Occipital lobe (tissue), 2 donors: ENCODE data around the gene GOLT1B. TPM values are rescaled to one million over a fixed set of nuclear protein-coding genes. Genes with fewer than 3 reads are reported as not detected.

Experiments
- DNase-seq: peaks from one replicate; lab custom pipeline; 2025; lab: John Stamatoyannopoulos, UW
- total RNA-seq: library from RNA; depleted of rRNA; stranded (reverse); fragments of >200 nt; gene quantifications from one replicate; pipeline ENCODE4 v1.2.3, GENCODE V29; 2014

Gene GOLT1B
- total RNA-seq, 1 donor from 2014 or later: 48.7 TPM

DNA sequence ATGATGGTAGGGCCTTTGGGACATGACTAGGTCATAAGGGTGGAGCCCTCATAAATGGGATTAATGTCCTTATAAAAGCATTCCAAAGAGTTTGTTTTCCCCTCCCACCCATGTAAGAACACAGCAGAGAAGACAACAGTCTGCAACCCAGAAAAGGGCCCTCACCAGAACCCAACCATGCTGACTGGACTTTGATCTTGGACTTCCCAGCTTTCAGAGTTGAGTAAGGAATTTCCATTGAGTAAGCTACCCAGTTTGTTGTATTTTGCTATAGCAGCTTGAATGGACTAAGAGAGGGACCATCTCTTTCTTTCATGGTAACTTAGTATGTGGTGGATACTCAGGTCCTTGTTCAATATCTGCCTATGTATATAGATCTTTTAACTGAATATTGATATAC, 21.6 kb downstream of the GOLT1B start:
- no peak for DNase-seq

DNA sequence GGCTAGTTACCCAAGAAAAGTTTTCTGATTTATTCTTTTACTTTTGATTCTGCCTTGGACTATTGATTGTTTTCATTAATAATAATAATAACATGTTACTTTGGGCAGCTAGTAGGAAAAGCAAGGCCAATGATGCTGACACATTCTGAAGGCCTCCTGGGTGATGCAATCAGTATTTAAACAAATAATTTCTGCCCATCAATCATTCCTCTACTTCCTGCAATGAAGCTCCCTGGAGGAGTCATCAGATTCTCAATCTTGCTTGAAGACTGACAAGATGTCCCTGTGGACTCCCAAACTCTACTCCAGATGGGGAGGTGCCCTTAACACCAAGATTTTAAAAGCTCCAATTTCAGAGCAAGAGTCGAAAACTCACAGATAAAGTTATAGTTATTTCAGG, 24.5 kb downstream of the GOLT1B start, which contains the start of gene SPX:
Gene SPX, plus strand, starts transcription at position 244 of the 400 bp plus-strand sequence. CDS start 177 bp downstream, outside the sequence.
- no peak for DNase-seq

DNA sequence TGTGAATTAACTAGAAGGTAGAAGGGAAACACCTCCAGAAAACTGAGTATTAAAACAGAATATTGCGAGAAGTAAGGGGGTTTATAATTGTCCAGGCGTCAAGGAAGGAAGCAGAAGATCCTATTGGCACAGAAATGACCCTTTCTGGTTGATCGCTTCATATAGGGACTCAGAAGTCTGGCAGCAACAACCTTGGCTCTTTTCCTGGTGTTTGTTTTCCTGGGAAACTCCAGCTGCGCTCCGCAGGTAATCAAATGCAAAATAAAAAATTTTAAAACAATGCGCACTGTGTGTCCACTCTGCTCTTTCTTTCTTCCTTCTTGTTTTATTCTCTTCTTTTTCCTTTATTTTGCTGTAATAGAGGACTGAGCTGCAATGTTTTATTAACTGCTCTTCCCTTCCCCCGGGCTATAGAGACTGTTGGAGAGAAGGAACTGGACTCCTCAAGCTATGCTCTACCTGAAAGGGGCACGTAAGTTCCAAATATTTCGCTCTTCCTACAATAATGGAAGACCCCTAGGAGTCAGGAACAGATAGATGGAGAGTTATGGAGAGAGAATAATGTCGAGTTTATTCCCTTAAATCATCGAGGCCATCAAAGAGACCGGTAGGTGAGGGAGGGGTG, 25.2 kb downstream of the GOLT1B start:
- DNase-seq: no peak

DNA sequence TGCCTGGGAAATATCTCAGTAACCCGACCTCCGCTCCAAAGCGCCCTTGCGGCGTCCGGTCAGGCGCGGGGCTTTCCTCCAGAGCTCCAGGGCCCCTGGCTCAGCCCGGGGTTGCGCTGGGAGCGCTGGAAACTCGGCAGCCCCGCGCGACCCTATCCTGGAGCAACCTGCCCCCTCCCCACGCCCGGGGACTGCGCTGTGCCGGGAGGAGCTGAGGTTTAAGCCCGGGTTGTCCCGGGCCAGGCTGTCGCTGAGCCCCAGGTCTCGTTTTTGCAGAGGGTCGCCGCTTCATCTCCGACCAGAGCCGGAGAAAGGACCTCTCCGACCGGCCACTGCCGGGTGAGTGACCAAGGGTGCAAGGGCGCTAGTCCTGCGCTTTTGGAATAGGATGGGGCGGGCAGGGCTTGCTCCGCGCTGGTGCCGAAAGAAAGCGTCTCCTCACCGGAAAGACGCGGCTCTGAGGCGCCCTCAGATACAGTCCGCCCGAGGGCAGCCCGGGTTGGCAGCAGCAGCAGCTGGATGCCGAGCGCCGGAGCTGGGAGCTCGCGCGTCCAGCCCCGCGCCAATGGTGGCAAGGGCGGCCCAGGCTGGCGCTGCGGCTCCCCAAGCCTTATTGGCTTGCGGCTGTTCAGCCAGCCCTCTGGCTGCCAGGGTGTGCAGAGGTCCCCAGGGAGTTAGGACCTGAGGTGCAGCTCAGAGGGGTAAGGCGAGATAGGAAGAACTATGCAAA, 26.0 kb downstream of the GOLT1B start:
- DNase-seq: peak; percentile 47

DNA sequence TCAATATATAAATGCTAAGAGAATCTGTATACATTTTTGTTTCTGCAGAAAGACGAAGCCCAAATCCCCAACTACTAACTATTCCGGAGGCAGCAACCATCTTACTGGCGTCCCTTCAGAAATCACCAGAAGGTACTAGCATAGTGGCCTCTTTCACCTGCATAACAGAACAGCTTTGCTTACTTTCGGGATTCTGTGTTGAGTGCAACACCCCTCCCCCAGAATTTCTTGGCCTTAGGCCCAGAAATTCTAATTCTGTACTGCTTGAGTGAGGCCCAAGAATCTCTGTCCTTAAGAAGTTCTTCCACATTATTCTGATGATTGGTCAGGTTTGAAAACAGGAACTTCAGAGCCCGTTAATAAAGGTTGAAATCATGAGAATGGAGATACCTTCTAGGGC, 27.4 kb downstream of the GOLT1B start:
- no peak for DNase-seq

DNA sequence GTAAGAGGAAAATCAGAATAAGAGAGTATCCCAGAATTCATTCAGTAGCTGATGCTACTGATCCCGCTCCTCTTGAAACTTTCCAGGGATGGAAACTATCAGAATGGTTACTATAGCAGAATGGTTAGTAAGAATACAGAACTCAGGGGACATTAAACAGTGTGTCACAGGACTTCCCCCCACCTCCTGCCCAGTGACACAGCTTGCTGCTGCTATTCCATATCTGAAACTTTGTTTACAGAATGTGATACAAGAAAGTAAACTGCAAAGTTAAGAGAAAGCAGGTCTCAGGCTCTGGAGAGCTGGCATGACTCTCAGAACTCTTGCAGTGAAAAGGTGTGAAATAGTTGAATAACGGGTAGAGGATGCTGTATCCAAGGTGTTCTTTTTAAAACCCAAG, 27.9 kb downstream of the GOLT1B start:
- DNase-seq: no peak

DNA sequence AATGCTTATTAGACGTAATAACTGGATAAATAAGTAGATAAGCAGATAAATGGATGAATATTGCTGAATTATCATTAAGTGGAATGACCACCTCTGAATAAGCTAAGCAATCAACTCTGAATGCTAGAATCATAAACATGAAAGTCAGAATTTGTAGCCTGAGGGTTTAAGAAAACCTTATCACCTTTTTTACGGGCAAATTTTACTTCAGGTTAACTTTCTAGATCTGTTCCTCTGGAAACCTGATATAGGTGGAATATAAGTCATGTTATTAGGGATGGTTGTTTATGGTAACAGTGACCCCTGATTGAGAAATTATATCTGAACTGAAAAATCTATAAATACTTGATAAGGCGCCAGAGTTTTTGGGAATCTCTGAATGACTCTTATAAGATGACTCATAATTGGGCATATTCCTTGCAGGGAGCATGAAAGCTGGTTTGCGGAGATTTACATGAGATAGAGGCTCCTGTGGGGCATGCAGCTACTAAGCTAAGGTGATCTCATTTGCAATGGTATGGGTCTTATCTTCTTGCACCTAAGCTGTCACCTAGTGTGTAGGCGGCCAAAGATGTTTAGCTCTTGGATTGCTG, 36.6 kb downstream of the GOLT1B start:
- DNase-seq: no peak

DNA sequence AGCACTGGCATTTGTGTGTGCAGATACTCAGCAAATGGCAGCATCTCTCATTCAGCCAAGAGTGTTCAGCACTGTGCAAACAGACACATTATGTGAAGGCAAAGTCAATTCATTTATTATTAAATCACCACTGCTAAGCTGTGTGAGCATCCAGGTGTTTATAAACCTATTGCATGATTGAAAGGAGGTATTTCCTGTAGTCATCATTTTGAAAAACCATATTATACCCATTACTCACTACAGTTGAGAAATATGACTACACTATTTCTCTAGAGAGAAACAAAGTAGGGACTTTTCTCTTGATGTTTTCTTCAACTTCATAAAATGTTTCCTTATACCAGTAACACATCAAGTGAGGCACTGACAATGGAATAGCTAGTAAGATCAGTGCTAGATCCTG, 38.2 kb downstream of the GOLT1B start:
- no peak for DNase-seq

DNA sequence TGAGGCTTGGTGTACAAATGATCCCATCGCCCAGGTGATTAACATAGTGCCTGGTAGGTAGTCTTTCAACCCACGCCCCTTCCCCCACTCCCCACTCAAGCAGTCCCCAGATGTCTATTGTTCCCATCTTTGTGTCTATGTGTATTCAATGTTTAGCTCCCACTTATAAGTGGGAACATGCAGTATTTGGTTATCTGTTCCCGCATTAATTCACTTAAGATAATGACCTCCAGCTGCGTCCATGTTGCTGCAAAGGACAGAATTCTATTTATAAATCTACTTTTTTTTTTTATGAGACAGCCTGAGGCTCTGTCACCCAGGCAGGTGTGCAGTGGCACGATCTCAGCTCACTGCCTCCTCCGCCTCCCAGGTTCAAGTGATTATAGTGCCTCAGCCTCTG, 40.2 kb downstream of the GOLT1B start:
- DNase-seq: no peak

DNA sequence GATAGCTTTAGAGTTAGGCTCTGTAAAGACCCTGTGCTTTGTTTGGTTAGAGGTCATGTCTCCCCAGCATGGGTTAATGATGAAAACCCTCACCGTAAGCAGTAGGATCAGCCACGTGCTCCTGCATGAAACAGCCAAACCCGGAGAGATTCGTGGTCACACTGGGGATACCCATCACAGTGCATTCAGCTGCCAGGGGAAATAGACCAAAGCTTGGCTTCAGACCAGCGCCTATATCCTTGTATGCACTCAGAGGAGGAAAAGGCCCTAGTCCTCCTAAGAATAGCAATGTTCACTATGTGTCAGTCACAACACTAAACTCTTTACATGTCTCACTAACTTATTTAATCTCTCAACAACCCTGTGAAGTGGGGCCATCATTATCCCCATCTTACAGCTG, 40.8 kb downstream of the GOLT1B start:
- no peak for DNase-seq

DNA sequence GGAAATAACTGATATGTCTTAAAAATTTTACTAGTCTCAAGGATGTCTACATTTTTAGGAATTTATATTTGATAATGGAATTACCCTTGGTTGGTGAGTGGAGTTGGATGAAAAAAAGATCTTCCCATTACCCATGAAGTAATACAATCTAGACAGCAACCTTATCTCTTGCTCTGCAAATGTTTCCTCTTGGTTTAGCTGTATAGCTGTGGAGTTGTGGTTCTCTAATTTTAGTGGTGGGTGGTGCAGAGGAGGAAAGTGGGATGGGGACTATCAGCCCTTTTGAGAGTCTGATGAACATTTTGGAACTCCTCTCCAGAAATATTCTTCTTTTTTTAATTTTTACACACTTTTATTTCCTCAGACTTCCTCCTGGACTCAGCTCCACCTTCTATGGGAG, 41.6 kb downstream of the GOLT1B start:
- no peak for DNase-seq

DNA sequence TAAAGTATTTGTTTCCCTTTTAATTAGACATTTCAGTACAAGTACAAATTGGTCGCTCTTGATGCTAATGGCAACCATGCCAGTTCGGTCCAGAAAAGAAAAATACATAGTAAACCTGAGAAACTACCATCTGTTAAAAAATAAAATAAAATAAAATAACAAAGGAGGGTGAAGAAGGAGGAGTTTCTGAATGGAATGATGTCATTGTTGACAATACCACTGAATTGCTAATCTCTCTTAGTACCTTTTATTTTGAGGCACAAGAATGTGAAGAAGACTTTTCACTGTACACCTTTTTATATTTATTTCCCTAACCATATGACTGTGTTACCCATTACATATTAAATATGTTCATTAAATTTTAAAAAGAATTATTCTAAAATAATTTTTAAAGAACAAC, 44.0 kb downstream of the GOLT1B start:
- no peak for DNase-seq

DNA sequence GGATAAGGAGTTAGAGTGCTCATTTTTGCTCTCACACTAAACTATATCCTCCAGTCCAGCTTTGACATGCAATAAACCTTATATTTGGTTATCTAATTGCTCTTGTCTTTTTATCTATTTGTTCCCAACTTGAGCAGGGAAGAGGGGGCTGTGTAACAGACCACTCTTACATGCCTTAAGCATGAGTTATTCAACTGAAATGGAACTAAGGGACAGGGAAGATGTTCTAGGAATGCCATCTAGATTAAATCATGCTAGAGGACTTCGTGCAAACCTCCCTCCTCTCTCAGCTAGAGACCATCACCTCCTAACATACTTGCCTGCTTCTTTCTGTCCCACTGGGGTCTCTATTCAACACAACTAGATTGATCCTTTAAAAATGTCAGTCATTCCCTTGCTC, 45.1 kb downstream of the GOLT1B start:
- no peak for DNase-seq

DNA sequence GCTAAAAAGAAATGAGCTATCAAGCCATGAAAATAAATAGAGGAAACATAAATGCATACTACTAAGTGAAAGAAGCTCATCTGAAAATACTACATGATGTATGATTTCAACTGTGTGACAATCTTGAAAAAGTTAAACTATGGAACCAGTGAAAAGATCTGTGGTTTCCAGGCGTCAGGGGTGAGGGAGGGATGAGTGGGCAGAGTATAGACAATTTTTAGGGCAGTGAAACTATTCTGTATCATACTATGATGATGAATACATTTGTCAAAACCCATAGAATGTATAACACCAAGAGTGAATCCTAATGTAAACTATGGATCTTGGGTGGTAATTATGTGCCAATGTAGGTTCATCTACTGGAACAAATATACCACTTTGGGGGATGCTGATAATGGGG, 45.8 kb downstream of the GOLT1B start:
- DNase-seq: no peak

DNA sequence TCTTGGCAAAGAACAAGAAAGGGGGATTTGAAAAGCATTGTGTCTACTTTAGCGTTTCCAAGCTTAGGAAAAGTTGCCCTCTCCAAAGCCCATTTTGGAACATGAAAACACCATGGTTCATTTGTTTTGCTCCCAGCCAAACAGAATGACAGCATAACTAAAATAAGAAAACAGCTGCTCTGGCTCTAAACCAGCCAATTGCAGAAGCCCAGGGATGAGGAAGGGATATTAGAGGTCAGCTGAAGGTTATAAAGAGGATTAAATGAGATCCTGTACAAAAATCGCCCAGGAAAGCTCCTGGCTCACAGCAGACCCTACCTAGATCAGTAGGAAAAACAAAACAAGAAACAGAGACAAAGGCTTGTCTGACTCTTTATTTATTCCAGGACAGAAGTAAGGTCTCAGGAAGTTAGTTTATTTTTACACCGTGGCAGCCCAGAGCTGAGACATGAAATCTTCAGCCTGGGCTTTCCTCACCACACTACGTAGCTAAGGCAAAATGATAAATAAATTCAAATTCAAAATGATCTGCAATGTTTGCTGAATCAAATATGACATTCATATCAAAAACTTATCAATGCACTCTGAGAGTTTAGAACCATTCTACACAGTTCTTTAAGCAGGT, 50.4 kb downstream of the GOLT1B start:
- no peak for DNase-seq

DNA sequence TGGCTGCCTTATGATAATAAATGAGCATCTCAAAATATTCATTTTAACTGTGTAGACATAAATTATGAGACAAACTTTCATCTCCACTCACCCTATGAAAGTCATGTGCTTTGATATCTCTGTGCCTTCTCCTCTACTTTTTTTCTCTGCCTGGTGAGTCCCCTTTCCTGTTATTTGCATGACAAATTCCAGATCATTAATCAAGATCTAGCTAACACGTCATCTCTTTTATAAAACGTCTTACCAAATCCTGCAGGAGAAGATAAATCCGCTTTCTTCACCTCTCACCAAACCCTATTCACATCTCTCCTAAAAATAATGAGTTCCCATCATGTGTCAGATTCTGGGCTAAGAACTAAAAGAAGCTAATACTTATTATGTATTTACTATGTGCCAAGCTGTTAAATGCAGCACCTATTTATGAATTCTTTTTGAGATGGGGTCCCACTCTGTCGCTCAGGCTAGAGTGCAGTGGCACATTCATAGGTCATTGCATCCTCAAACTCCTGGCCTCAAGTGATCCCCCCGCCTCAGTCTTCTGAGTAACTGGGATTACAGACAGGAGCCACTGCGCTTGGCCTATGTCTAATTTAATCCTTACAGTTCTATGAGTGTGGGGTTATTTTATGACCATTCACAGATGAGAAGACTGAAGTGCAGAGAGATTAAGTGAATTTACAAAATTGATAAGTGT, 51.2 kb downstream of the GOLT1B start:
- no peak for DNase-seq

DNA sequence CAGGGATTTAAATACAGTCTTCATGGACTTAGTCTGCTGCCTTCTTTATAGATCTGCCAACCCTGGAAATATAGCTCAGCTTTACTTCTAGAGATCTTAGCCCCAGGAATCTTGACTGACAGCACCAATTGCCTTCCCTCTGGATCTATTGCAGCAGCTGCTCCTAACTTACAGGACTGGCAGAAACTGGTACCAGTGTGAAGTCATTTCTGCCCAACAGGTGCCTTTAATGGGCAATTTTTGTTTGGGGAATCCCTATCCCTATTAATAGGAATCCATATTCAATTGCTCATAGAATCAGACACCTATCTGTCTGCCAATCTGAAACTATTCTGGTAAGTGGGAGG, 51.7 kb downstream of the GOLT1B start:
- no peak for DNase-seq

DNA sequence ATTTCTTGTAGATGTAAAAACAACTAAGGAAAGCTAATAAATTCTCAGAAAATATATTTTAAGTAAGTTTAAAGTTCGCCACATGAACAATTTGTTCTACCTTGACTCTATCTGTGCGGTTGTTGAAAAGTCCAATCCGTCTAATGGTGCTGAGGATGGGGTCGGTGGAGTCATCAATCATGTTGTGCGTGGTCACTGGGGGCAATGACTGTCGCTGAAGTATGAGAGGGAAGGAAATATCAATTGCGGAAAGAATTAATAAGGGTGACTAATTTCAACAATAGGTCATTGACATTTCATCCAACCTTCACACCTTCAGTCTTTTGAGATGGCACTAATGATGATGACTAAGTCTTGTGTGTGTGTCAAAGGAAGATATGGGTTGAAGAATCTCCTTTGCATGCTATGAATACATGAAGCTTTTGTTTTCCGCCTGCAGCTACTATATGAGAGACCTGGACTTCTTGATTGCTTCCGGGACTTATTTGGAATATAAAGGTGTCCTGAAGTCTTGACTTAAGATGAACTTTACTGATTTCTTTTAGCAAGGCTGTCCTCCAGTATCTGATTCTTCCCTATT, 56.6 kb downstream of the GOLT1B start:
- DNase-seq: no peak

DNA sequence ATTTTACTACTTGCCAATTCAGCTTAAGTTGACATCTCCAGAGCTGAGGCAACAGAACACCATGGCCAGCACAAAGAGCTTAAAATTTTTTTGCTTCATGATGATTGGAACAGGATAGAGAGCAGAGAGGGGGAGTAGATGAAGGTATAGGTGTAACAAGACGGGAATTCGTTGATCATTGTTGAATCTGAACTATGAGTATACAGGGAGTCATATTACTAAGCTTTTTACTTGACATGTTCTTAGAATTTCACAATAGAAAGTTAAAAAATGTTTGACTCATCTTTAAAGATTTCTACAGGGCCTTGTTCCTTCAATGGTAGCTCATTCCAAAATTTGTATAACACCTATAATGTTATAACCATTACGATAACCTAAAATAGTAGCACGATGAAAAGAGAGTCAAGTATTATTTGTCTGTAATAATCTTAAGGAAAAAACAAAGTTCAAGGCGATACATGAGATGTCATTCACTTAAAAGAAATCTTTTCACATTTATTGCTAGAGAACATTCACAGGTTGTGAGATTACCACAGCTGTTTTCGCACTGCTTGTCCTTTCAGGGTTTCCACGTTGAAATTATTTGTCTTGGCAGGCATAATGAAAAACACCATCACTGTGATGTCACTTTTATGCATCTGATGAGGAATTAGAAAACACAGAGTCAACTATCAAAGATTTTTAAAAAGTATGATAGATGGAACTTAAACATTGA, 58.4 kb downstream of the GOLT1B start:
- DNase-seq: no peak

DNA sequence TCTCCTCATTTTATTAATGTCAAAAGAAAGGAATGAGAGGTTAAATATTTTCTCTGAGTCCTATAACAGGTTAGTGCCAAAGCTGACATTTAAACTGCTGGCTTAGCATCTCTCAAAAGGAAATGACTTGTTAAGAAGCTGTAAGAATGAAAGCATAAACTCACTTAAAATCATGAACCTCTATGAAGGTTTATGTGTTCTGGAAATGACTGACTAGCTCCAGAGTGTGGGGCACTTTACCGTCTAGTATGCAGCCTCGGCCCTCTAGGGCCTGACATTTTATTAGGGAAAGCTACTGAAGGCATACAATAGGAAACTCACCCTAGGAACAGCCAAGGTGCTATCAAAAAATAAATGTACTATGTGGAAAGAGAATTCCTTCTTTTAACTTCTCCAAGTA, 59.6 kb downstream of the GOLT1B start:
- DNase-seq: no peak

DNA sequence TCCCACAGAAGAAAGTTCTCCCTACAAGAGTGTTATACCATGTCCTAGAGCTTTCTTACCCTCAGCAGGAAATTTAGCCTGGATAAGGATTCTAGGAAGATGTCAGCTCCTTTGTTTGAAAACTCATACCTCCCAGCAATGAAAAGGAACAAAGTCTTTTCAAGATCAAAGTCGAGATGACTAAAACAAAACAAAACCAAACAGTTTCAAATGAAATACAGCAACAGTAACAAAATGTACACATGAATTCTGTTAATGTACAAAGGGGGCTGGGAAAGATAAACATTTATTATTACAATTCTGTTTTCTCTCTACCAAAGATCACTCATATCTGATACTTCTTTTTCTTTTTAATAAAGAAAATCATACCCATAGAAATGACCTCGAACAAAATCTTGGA, 61.3 kb downstream of the GOLT1B start:
- no peak for DNase-seq
